Measurements from ENCODE around the gene RABGAP1L.

The RABGAP1L gene

GRCh38 chr1:174923820-174924219 is 764.5 kb downstream of the RABGAP1L start:
- Mint-ChIP-seq H3K4me3 (no peak overlapping the region), H3K9me3 (peaks cover 2% of the 10 kb centered on the region), H3K27me3 (ENCODE audit: low read depth) (no peaks in the 10 kb centered on the region), H3K4me1 (peaks cover 8% of the 10 kb centered on the region), H3K27ac (no peak overlapping the region), H3K36me3 (ENCODE audit: low read depth) (peaks cover 3% of the 10 kb centered on the region)
- TF ChIP-seq CTCF (IDR thresholded peaks at IDR 0.05; ENCODE audit: unreplicated experiment in 3 of 3): no peak

GRCh38 chr1:174928541-174928940 is 769.2 kb downstream of the RABGAP1L start:
- Mint-ChIP-seq H3K9me3 (no peaks in the 10 kb centered on the region), H3K27me3 (ENCODE audit: low read depth) (no peaks in the 10 kb centered on the region), H3K4me3 (no peak overlapping the region), H3K36me3 (ENCODE audit: low read depth) (no peaks in the 10 kb centered on the region), H3K27ac (no peak overlapping the region), H3K4me1 (no peaks in the 10 kb centered on the region)
- TF ChIP-seq CTCF (IDR thresholded peaks at IDR 0.05; ENCODE audit: unreplicated experiment in 3 of 3): no peak

- no peak for TF ChIP-seq CTCF (IDR thresholded peaks at IDR 0.05; ENCODE audit: unreplicated experiment in 3 of 3)
- no peak overlapping the region for H3K27ac Mint-ChIP-seq
- H3K36me3 Mint-ChIP-seq (ENCODE audit: low read depth): no peaks in the 10 kb centered on the region
- H3K9me3 Mint-ChIP-seq: no peaks in the 10 kb centered on the region
- H3K27me3 Mint-ChIP-seq (ENCODE audit: low read depth): no peaks in the 10 kb centered on the region
- H3K4me3 Mint-ChIP-seq: no peak overlapping the region
- no peaks in the 10 kb centered on the region for H3K4me1 Mint-ChIP-seq
These were observed 771.9 kb downstream of the RABGAP1L start for GRCh38 chr1:174931214-174931613.

- Mint-ChIP-seq H3K36me3 (ENCODE audit: low read depth) (no peaks in the 10 kb centered on the region), H3K4me1 (no peaks in the 10 kb centered on the region), H3K4me3 (no peak overlapping the region), H3K9me3 (no peaks in the 10 kb centered on the region), H3K27ac (no peak overlapping the region), H3K27me3 (ENCODE audit: low read depth) (no peaks in the 10 kb centered on the region)
- peak in 1 of 3 experiments; percentile 17 for TF ChIP-seq CTCF (IDR thresholded peaks at IDR 0.05; ENCODE audit: unreplicated experiment in 3 of 3)
These were observed 773.3 kb downstream of the RABGAP1L start for GRCh38 chr1:174932587-174932986.

- no peaks in the 10 kb centered on the region for H3K27me3 Mint-ChIP-seq (ENCODE audit: low read depth)
- H3K4me3 Mint-ChIP-seq: no peak overlapping the region
- H3K36me3 Mint-ChIP-seq (ENCODE audit: low read depth): no peaks in the 10 kb centered on the region
- H3K4me1 Mint-ChIP-seq: peaks cover 26% of the 10 kb centered on the region
- no peak overlapping the region for H3K27ac Mint-ChIP-seq
- no peaks in the 10 kb centered on the region for H3K9me3 Mint-ChIP-seq
- no peak for TF ChIP-seq CTCF (IDR thresholded peaks at IDR 0.05; ENCODE audit: unreplicated experiment in 3 of 3)
These were observed 776.8 kb downstream of the RABGAP1L start for GRCh38 chr1:174935961-174936727.
